Medulla oblongata (tissue), 1 donor: ENCODE measurements around the gene OXT.
"Not testable (repeated sequence)": the region's sequence is repeated elsewhere in the genome, so short reads cannot be mapped to it uniquely, and the experiment has no call there.

Experiments used
- DNase-seq: peaks from one replicate; pipeline ENCODE4 v3.0.0-alpha.2; 2015; ENCODE audit errors: extremely low spot score

OXT gene

DNA sequence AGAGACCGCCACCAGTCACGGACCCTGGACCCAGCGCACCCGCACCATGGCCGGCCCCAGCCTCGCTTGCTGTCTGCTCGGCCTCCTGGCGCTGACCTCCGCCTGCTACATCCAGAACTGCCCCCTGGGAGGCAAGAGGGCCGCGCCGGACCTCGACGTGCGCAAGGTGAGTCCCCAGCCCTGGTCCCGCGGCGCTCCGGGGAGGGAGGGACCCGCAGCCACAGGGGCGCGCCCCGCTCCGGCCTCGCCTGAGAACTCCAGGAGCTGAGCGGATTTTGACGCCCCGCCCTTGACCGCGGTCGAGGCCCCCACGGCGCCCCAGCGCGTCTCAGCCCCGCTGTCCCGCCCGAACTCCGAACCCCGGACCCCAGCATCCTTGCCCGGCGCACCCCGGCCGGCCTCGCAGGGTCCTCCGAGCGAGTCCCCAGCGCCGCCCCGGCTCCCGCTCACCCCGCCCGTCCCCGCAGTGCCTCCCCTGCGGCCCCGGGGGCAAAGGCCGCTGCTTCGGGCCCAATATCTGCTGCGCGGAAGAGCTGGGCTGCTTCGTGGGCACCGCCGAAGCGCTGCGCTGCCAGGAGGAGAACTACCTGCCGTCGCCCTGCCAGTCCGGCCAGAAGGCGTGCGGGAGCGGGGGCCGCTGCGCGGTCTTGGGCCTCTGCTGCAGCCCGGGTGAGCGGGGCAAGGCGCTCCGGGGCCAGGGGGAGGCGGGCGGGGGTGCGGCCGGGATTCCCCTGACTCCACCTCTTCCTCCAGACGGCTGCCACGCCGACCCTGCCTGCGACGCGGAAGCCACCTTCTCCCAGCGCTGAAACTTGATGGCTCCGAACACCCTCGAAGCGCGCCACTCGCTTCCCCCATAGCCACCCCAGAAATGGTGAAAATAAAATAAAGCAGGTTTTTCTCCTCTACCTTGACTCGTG, at the start of gene OXT:
OXT (plus strand) TSS at position 11 of the 920 bp plus-strand sequence; CDS start at position 47, 36 bp downstream.
- no peak for DNase-seq

- DNase-seq = no peak
Observed at GRCh38 chr20:3021777-3022176, 49.6 kb upstream of the OXT start.

DNA sequence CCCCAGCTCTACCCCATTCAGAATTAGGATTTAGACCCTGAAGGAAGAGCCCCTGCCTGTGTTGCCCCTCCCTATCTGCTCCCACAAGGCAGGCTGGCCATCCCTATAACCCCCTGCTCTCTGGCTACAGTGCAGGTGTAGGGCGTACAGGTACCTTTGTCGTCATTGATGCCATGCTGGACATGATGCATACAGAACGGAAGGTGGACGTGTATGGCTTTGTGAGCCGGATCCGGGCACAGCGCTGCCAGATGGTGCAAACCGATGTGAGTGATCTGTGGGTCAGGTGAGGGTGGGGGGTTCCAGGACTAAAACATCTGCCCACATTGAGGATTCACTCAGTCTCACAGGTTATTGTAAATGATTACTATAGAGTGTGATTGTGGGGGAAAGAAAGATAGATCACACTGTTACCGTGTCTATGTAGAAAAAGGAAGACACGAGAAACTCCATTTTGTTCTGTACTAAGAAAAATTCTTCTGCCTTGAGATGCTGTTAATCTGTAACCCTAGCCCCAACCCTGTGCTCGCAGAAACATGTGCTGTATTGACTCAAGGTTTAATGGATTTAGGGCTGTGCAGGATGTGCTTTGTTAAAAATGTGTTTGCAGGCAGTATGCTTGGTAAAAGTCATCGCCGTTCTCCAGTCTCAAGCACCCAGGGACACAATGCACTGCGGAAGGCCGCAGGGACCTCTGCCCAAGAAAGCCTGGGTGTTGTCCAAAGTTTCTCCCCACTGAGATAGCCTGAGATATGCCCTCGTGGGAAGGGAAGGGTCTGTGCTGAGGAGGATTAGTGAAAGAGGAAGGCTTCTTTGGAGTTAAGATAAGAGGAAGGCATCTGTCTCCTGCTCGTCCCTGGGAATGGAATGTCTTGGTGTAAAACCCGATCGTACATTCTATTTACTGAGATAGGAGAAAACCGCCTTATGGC, 48.6 kb upstream of the OXT start:
- not testable (repeated sequence) for DNase-seq

DNA sequence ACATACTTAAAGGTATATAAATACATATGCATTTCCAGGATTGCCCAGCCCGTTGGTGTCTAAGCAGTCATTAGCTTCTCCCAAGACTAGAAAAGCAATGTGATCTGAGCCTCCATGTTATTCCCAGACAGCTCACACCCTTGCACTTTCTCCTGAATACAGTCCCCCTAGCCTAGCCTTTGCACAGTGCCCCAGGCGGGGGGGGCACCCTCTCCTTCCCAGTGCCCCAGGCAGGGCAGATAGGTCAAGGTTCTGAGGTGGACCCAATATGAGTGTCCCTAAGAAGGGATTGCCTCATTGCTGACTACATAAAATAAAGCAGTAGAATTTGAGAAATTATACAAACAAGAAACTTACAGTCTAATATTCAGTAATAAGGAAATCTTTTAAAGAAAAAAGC, 43.4 kb upstream of the OXT start:
- no peak for DNase-seq

DNA sequence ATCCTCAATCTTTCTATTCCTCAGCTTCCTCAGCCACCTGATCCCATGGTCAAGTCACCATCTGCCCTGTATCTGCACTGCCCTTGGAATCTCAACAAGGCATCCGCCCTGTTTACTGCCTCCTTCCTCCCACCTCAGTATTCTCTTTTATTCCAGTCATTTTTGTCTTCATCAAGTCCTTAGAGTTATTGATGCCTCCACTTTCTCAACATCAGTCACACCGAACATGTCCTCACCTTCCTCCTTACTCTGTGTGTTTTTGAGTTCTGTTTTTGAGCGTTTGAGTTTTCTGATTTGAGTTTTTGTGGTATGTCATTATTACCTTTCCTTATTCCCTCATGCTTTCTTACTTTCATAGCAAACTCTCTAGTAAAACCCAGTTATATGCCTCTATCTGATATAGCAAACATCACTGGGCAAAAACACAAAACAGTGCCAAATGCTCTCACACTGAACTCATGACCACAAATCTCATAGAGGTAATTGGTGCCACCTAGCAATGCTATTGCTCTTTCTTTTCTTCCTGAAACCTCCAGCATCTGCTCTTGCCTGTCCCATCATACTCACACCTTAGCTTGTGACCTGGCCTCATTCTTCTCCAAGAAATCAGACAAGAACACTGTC, 39.8 kb upstream of the OXT start:
- no peak for DNase-seq

- DNase-seq = peak; percentile 69
Observed at GRCh38 chr20:3032624-3033023, 38.8 kb upstream of the OXT start.

DNA sequence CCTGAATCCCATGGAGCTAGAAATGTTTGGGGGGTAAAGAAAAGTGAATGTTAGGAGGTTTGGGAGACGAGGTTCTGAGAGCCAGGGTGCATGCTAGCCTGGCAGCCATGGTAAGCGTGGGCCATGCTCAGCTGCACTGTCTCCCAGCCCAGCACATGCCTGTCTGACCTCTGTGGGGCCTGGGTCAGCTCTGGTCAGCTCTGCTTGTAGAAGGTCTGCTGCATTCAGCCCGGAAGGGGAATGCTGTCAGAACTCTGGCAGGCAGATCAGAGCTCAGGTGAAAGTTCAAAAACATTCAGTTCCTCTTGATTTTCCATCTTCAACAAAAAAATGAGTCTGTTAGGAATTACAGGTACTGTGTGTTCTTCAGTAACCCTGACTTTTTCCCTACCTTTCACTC, 33.8 kb upstream of the OXT start:
- no peak for DNase-seq

GRCh38 chr20:3038454-3038853, 33.0 kb upstream of the OXT start:
- no peak for DNase-seq

DNA sequence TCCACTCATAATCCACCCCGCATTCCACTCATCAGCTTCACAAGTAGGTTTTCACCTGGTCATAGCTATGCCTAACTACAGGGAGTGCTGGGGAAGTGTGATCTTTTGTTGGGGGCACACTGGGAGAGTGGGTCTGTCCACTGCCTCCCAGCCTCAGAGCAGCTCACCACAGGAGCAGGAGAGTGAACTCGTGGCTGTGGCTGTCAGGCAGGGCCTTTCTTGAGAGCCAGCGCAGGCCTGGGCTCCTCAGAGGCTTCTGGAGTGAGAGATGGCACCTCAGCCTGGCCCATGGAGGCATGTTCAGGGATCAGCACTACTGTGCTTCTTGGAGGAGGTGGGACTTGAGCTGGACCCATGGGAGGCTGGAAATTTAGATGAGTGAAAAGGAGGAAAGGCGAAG, 32.0 kb upstream of the OXT start:
- DNase-seq = no peak

DNA sequence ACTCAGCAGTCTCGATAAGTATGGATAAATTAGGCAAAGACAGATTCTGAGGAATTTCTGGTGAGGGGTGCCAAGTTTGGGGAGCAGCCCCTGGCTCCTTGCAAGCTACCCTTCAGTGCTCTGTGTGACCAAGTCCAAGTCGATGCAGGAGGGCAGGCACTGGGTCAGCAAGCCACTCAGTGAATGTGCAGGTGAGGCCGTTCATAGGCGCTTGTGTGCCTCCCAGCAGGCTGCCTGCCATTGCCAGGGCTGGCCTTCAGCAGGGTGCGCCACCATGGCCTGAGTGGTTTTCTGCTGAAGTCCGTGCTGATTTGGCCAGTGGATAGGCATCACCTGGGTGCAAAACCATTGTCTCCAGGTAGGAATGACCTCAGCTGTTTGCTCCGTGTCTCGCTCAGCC, 31.3 kb upstream of the OXT start:
- DNase-seq = no peak

GRCh38 chr20:3041854-3042409, 29.5 kb upstream of the OXT start:
- no peak for DNase-seq

DNA sequence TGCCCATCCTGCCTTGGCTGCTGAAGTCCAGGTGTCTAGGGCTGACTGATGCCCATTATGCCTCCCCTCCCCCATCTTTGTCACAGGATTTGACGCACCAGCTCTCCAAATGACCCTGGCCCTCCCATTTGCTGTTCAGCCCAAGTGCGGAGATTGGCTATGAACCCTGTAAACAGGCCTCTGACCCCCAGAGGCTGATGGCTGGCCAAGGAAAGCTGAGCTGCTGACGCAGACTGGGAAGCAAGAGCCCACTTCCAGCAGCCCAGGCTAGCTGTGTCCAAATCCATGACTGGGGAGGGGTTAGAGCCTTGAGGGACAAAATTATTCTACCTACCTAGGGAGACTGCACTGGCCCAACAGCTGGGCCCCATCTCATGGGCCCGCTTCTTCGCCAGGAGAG, 28.8 kb upstream of the OXT start:
- DNase-seq = peak; percentile 35

GRCh38 chr20:3043322-3043721, 28.1 kb upstream of the OXT start, which contains the start of gene GNRH2:
GNRH2 (plus strand) TSS chr20:3043622; CDS start chr20:3044415, 793 bp downstream.
- no peak for DNase-seq

DNA sequence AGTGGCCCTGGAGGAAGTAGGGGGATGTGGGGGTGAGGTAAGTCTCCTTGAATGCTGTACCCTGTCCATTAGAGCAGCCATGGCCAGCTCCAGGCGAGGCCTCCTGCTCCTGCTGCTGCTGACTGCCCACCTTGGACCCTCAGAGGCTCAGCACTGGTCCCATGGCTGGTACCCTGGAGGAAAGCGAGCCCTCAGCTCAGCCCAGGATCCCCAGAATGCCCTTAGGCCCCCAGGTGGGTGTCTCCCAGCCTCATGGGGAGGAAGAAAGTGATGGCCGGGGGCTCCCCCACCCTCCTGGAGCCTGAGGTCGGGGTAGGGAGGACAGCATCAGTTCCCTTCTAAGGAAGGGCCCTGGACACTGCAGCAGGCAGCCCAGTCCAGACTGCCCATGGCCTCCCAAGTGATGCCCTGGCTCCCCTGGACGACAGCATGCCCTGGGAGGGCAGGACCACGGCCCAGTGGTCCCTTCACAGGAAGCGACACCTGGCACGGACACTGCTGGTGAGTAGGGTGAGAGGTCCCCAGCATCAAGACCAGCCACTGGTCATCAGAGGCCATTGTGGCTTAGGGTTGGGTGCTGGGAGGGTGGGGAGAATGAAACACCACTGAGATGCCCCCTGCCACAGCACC, 27.0 kb upstream of the OXT start:
- DNase-seq = no peak

- DNase-seq = no peak
Observed at GRCh38 chr20:3045042-3045815, 26.2 kb upstream of the OXT start.

- DNase-seq = peak; percentile 92
Observed at GRCh38 chr20:3045816-3046676, 25.4 kb upstream of the OXT start, which contains the start of gene MRPS26. MRPS26 (plus strand) TSS chr20:3046052; CDS start chr20:3046069, 17 bp downstream.

- no peak for DNase-seq
Observed at GRCh38 chr20:3046677-3047462, 24.6 kb upstream of the OXT start.
